HG03460 (cell line): Measurements from ENCODE around the gene IRX3.

Experiments used
- ATAC-seq: cut with Tn5 transposase; IDR thresholded peaks from one replicate; pipeline ENCODE4 v1.9.1; 2021; ENCODE audit not compliant: unreplicated experiment

IRX3 gene

GRCh38 chr16:54286366-54287130 is at the start of gene IRX3:
IRX3 (minus strand) TSS chr16:54286787; CDS start chr16:54286050, 737 bp downstream.
- no peak for ATAC-seq

- ATAC-seq: no peak
Measured at GRCh38 chr16:54335230-54335629, 48.6 kb upstream of the IRX3 start.

- ATAC-seq: no peak
Measured at GRCh38 chr16:54334208-54334607, 47.6 kb upstream of the IRX3 start.

- no peak for ATAC-seq
Measured at GRCh38 chr16:54331241-54332002, 44.8 kb upstream of the IRX3 start.

GRCh38 chr16:54327609-54328008 is 41.0 kb upstream of the IRX3 start:
- no peak for ATAC-seq

GRCh38 chr16:54326266-54326662 is 39.7 kb upstream of the IRX3 start:
- ATAC-seq: no peak

GRCh38 chr16:54325616-54326265 is 39.2 kb upstream of the IRX3 start:
- no peak for ATAC-seq

- ATAC-seq: no peak
Measured at GRCh38 chr16:54324716-54325115, 38.1 kb upstream of the IRX3 start.

GRCh38 chr16:54320697-54321340 is 34.2 kb upstream of the IRX3 start:
- no peak for ATAC-seq

GRCh38 chr16:54318941-54319340 is 32.4 kb upstream of the IRX3 start:
- ATAC-seq: no peak

GRCh38 chr16:54317101-54317611 is 30.6 kb upstream of the IRX3 start:
- no peak for ATAC-seq

- ATAC-seq: no peak
Measured at GRCh38 chr16:54316095-54316889, 29.7 kb upstream of the IRX3 start.

- ATAC-seq: no peak
Measured at GRCh38 chr16:54313789-54314188, 27.2 kb upstream of the IRX3 start.

- no peak for ATAC-seq
Measured at GRCh38 chr16:54312502-54312991, 26.0 kb upstream of the IRX3 start.

- no peak for ATAC-seq
Measured at GRCh38 chr16:54309341-54309740, 22.8 kb upstream of the IRX3 start.

- ATAC-seq: no peak
Measured at GRCh38 chr16:54305080-54305479, 18.5 kb upstream of the IRX3 start.

GRCh38 chr16:54303613-54304012 is 17.0 kb upstream of the IRX3 start:
- no peak for ATAC-seq

GRCh38 chr16:54297154-54297553 is 10.6 kb upstream of the IRX3 start:
- ATAC-seq: no peak

- ATAC-seq: no peak
Measured at GRCh38 chr16:54296543-54296942, 10.0 kb upstream of the IRX3 start.
